ENCODE measurements around the gene FRAS1. TPM values are rescaled to one million over a fixed set of nuclear protein-coding genes. Genes with fewer than 3 reads are reported as not detected.
"Not testable (repeated sequence)": the region's sequence is repeated elsewhere in the genome, so short reads cannot be mapped to it uniquely, and the experiment has no call there.

Gene FRAS1
- total RNA-seq, 8 experiments from 2014 or later = 0.59 to 28.6 (median 5.4) TPM

GRCh38 chr4:78092850-78093249 lies 35.7 kb downstream of the FRAS1 start:
- Histone ChIP-seq H3K27ac (no peak overlapping the region), H3K4me1 (replicated peaks in 1 of 2) (no peaks in the 10 kb centered on the region), H3K4me3 (no peak overlapping the region)
- no peak for ATAC-seq (replicated peaks in 6 of 8)
- in situ Hi-C loops (cut with MboI; ENCODE audit: low pct_unique_long_range_greater_than_20kb in 2 of 9, low sequenced_read_pairs in 9 of 9, unreplicated experiment in 9 of 9) = no loop called here

- in situ Hi-C loops (cut with MboI; ENCODE audit: low pct_unique_long_range_greater_than_20kb in 2 of 9, low sequenced_read_pairs in 9 of 9, unreplicated experiment in 9 of 9) = no loop called here
- Histone ChIP-seq H3K27ac (no peak overlapping the region), H3K4me1 (replicated peaks in 1 of 2) (no peaks in the 10 kb centered on the region), H3K4me3 (no peak overlapping the region)
- no peak for ATAC-seq (replicated peaks in 6 of 8)
- 15 to 100% (median 92%) methylated on average over 1 to 2 of the region's 2 CpGs; no CpG with 5 or more reads in 1 of the 10 experiments for WGBS, 10 experiments
These were observed 38.0 kb downstream of the FRAS1 start for GRCh38 chr4:78095081-78095480.

- ATAC-seq (replicated peaks in 6 of 8) = no peak
- H3K4me3 ChIP-seq = no peak overlapping the region
- 63 to 100% (median 97%) methylated on average over 1 to 3 of the region's 3 CpGs; no CpG with 5 or more reads in 4 of the 10 experiments for WGBS, 10 experiments
- H3K27ac ChIP-seq = no peak overlapping the region
- in situ Hi-C loops (cut with MboI; ENCODE audit: low pct_unique_long_range_greater_than_20kb in 2 of 9, low sequenced_read_pairs in 9 of 9, unreplicated experiment in 9 of 9) = no loop called here
- no peaks in the 10 kb centered on the region for H3K4me1 ChIP-seq (replicated peaks in 1 of 2)
These were observed 41.9 kb downstream of the FRAS1 start for GRCh38 chr4:78099058-78099457.

DNA sequence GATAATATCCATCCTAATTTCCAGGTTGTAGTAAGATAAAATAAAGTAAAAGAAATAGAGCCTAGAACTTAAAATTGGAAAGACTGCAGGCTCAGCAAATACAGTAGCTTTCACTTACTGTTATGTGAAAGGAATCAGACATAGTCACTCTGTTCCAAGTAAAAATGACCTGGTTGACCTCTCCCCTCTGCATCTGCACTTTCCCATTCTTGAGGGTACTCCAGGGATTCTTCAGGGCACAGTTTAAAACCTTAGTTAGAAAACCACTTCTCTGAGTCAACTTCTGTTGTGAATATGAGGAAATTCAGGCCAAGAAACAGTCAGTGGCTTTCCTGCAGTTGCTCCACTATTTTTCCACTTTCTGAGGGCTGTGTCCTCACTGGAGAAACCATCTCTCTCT lies 42.9 kb downstream of the FRAS1 start:
- in situ Hi-C loops (cut with MboI; ENCODE audit: low pct_unique_long_range_greater_than_20kb in 2 of 9, low sequenced_read_pairs in 9 of 9, unreplicated experiment in 9 of 9) = no loop called here
- no peak for ATAC-seq (replicated peaks in 6 of 8)
- H3K27ac ChIP-seq = no peak overlapping the region
- H3K4me3 ChIP-seq = no peak overlapping the region
- no peaks in the 10 kb centered on the region for H3K4me1 ChIP-seq (replicated peaks in 1 of 2)

- H3K4me1 ChIP-seq (replicated peaks in 1 of 2) = no peaks in the 10 kb centered on the region
- H3K4me3 ChIP-seq = no peak overlapping the region
- no peak for ATAC-seq (replicated peaks in 6 of 8)
- WGBS, 10 experiments = 60 to 100% (median 94%) methylated on average over 1 to 2 of the region's 2 CpGs; no CpG with 5 or more reads in 4 of the 10 experiments
- H3K27ac ChIP-seq = no peak overlapping the region
- in situ Hi-C loops (cut with MboI; ENCODE audit: low pct_unique_long_range_greater_than_20kb in 2 of 9, low sequenced_read_pairs in 9 of 9, unreplicated experiment in 9 of 9) = no loop called here
These were observed 62.6 kb downstream of the FRAS1 start for GRCh38 chr4:78119698-78120097.

DNA sequence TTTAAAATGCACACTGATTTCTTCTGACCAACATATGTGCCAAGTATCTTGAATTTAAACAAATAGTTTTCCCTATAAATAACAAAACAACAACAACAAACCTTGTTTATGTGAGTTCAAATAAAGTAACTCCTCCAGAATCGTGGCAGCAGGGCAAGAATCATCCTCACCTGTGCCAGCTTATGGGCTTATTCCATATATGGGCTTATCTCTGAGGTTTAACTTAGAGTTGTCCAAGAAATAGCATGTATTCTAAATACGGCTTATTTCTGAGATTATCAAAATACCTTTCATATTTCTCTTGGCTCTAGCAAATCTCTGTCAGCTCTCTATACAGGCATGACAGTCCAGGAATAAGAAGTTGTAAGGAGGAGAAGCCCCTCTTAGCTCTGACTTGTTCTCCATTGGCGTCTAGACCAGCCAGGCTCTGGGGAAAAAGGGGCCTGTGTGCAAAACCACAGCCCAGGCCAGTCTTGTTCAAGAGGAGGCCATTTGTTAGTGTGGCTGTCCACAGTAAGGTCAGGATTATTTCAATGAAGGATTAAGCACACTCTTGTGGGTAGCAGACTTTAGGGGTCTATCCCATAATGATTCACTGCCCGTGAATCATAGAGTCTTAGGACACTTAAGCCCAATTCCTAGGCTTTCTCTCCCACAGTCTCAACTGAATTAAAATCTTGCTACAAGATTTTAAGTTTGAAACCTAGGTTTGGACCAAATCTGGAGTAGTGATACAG lies 63.2 kb downstream of the FRAS1 start:
- Histone ChIP-seq H3K27ac (no peak overlapping the region), H3K4me3 (no peak overlapping the region), H3K4me1 (replicated peaks in 1 of 2) (no peaks in the 10 kb centered on the region)
- in situ Hi-C loops (cut with MboI; ENCODE audit: low pct_unique_long_range_greater_than_20kb in 2 of 9, low sequenced_read_pairs in 9 of 9, unreplicated experiment in 9 of 9) = no loop called here
- 14 to 100% (median 79%) methylated on average over 1 to 4 of the region's 4 CpGs for WGBS, 10 experiments
- no peak for ATAC-seq (replicated peaks in 6 of 8)

- peak in 4 of 8 experiments; percentile 29 to 99 (median 42) for ATAC-seq (replicated peaks in 6 of 8)
- WGBS, 10 experiments = 35 to 100% (median 74%) methylated on average over 1 to 4 of the region's 4 CpGs
- in situ Hi-C loops (cut with MboI; ENCODE audit: low pct_unique_long_range_greater_than_20kb in 2 of 9, low sequenced_read_pairs in 9 of 9, unreplicated experiment in 9 of 9) = no loop called here
- Histone ChIP-seq H3K4me1 (replicated peaks in 1 of 2) (no peaks in the 10 kb centered on the region), H3K27ac (no peak overlapping the region), H3K4me3 (no peak overlapping the region)
These were observed 64.3 kb downstream of the FRAS1 start for GRCh38 chr4:78121338-78121904.

DNA sequence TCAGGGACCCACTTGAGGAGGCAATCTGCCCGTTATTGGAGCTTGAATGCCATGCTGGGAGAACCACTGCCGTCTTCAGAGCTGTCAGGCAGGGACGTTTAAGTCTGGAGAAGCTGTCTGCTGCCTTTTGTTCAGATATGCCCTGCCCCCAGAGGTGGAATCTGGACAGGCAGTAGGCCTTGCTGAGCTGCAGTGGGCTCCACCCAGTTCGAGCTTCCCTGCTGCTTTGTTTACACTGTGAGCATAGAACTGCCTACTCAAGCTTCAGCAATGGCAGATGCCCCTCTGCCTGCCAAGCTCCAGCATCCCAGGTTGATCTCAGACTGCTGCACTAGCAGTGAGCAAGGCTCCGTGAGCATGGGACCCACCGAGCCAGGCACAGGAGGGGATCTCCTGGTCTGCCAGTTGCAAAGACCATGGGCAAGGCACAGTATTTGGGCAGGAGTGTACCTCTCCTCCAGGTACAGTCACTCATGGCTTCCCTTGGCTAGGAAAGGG lies 68.8 kb downstream of the FRAS1 start:
- H3K4me1 ChIP-seq (replicated peaks in 1 of 2); H3K27ac ChIP-seq; ATAC-seq (replicated peaks in 6 of 8); H3K4me3 ChIP-seq; in situ Hi-C loops (cut with MboI; ENCODE audit: low pct_unique_long_range_greater_than_20kb in 2 of 9, low sequenced_read_pairs in 9 of 9, unreplicated experiment in 9 of 9): not testable (repeated sequence)
- WGBS, 10 experiments = 17 to 100% (median 57%) methylated on average over 1 to 2 of the region's 6 CpGs; no CpG with 5 or more reads in 4 of the 10 experiments

DNA sequence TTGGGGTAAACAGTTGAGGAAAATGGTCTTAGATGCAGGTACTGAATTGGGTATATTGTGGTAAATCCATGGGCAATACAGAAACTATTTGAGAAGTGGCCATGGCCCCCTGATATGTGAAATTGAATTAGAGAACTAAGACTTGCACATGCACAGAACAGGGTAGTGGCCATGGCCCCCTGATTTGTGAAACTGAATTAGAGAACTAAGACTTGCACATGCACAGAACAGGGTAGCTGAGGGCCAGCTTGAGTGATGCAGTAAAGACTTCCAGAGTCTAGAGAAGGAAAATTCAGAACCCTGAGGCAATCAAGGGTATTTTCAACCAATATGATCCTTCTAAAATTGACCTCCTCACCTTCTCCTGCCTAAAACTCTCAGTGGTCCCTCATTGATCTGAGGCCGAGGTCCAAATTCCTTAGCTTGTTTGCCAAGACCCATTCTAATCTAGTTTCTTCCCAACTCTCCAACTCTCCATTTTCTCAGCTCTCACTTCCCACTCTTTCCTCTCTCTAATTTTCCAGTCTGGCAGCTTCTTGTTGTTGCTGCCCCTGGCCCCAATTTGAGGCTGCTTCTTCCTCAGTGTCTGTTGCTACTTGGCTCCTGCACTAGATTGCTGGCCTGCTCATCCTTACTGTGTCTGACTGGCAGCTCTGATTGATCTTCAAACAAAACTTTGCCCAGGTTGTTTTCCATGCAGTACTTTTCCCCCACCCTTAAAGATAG lies 72.4 kb downstream of the FRAS1 start:
- 60 to 100% (median 93%) methylated on average over 1 of the region's 1 CpG; no CpG with 5 or more reads in 2 of the 10 experiments for WGBS, 10 experiments
- no peak for ATAC-seq (replicated peaks in 6 of 8)
- Histone ChIP-seq H3K27ac (no peak overlapping the region), H3K4me1 (replicated peaks in 1 of 2) (no peaks in the 10 kb centered on the region), H3K4me3 (no peak overlapping the region)
- in situ Hi-C loops (cut with MboI; ENCODE audit: low pct_unique_long_range_greater_than_20kb in 2 of 9, low sequenced_read_pairs in 9 of 9, unreplicated experiment in 9 of 9) = no loop called here

DNA sequence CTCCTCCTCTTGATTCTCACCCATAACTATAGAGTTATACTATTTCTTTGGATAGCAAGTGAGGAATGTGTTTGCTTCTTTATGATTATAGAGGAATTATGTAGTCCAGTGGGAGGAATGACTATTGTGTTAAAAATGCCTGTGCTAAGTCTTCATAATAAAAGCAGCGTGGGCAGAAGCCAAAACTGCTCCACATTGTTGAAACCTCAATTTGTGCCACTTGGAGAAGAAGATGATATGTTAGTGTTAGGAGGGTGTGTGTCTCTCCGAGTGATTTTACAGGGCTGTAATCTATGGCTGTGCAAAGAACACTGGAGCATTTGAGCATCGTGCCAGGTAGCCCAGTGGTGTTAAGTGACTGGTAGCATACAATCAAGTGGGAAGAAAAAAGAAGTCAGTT lies 74.3 kb downstream of the FRAS1 start:
- no peak for ATAC-seq (replicated peaks in 6 of 8)
- 27 to 100% (median 83%) methylated on average over 1 to 3 of the region's 3 CpGs; no CpG with 5 or more reads in 2 of the 10 experiments for WGBS, 10 experiments
- H3K4me1 ChIP-seq (replicated peaks in 1 of 2) = no peaks in the 10 kb centered on the region
- H3K27ac ChIP-seq = no peak overlapping the region
- no peak overlapping the region for H3K4me3 ChIP-seq
- in situ Hi-C loops (cut with MboI; ENCODE audit: low pct_unique_long_range_greater_than_20kb in 2 of 9, low sequenced_read_pairs in 9 of 9, unreplicated experiment in 9 of 9) = no loop called here

DNA sequence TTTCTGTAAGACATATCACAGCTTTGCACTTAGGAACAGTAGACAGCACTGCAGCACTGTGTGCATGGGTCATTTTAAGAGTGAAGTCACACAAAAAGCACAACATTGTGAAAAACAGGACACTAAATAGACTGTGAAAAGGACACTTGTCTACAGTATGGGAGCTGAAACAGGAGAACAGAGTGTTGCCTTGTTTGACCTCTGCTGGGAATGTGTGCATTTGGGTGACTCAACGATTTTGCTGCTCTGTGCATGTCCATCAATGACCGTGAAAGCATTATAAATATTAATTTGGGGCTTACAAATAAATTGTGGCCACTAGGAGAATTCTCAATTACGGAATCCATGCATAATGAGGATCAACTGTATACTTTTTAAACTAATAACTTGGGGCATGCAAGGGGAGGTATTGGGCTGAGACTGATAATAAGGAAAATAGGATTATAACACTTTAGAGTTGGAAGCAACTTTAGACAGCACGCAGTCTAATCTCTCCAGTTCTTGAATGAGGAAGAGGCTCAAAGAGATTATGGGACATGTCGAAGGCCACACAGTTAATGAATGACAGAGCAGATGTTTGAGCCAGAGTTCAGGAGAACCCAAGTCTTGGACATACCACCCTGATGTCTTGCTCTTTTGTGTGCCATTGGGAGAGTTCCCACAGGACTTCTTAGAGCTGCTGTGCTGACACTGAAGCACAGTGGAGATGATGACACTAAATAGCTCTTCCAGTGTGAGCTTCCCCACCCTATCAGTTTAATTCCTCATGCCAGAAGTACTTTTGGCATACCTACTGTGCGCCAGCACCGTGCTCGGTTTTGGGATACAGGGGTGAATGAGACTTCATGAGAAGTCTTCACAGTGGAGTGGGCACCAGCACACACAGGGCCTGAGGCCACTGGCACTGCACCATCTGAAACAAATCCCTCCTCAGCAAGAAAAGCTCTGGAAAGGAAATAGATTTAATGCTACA lies 79.3 kb downstream of the FRAS1 start:
- H3K4me3 ChIP-seq = no peak overlapping the region
- no peaks in the 10 kb centered on the region for H3K4me1 ChIP-seq (replicated peaks in 1 of 2)
- in situ Hi-C loops (cut with MboI; ENCODE audit: low pct_unique_long_range_greater_than_20kb in 2 of 9, low sequenced_read_pairs in 9 of 9, unreplicated experiment in 9 of 9) = no loop called here
- no peak overlapping the region for H3K27ac ChIP-seq
- WGBS, 10 experiments = 0 to 95% (median 84%) methylated on average over 1 to 7 of the region's 8 CpGs; no CpG with 5 or more reads in 1 of the 10 experiments
- peak in 2 of 8 experiments; percentile 27 to 64 for ATAC-seq (replicated peaks in 6 of 8)

DNA sequence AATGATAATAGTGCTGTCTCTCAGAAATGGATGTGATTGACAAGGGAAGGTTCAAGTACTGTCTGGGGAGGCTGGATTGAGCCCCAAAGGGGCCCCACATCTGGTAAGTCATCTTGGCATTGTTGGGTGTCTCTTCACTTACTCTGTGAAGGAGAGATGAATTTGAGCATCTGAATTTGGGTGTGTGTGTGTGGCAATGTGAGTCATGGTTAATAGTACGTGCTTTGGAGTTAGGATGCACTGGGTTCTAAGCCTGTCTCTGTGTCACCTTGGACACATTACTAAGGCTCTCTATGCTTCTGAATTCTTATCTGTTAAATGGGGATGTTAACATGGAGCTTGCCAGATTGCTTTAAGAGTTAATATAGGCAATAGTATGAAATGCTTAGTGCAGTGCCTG lies 80.4 kb downstream of the FRAS1 start:
- 0 to 20% (median 20%) methylated on average over 1 of the region's 1 CpG; no CpG with 5 or more reads in 7 of the 10 experiments for WGBS, 10 experiments
- Histone ChIP-seq H3K4me3 (no peak overlapping the region), H3K27ac (no peak overlapping the region), H3K4me1 (replicated peaks in 1 of 2) (no peaks in the 10 kb centered on the region)
- ATAC-seq (replicated peaks in 6 of 8) = peak in 2 of 8 experiments; percentile 90 to 93
- in situ Hi-C loops (cut with MboI; ENCODE audit: low pct_unique_long_range_greater_than_20kb in 2 of 9, low sequenced_read_pairs in 9 of 9, unreplicated experiment in 9 of 9) = no loop called here
